ENCODE results near the gene DNAI2.

DNAI2 gene

DNA sequence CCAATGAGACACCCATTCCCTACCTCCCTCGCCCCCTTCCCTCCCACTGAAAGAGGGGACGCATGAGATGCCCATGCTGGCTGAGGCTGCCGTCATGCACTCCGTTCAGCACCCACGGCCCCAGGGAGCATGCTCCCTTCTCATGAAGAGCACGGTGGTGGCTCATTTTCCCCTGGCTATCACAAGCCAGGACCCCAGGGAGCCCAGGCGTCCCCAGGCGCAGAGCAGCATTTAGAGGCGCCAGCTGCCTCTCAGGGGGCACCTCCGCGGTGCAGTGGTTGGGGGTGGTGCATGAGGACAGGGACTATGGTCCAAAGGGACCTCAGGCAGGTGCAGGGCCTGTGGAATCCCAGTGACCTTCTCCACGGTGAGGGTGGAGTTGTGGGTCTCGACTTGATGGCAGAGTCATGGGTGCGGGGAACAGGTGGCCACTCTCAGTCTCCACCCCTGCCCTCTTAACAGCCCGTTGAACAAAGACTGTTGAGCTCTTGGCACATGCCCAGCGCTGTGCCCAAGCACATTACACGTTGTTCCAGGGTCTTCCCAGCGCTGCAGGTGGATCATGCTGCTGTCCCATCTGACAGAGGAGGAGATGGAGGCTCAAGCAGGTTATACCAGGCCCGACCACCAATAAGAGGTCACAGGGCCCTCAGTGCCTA, 65.6 kb downstream of the DNAI2 start:
- no peak for DNase-seq (ENCODE audit: low read depth)

DNA sequence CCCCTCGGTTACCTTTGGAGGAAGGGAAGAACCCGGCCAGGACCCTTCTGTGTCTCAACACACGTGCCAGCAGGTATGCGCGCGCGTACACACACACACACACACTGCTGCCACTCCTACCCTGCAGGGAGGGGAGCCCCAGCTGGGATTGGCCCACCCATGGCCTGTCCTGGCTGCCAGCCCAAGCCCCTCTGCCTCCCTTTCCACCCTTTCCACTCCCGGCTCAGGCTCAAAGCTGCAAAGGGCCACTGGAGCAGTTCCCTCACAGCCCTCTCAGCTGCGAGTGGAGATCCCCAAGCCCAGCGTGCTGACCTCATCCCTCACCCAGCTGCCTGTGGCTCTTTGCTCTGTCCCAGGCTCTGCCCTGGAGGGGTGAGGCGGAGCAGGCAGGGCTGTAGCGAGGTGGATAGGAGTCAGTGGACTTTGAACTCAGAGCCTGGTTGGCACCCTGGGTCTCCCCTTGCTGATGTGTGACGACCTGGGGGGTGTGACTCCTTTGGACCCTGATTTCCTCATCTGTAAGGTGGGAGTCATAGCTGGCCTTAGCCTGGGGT, 66.5 kb downstream of the DNAI2 start:
- DNase-seq (ENCODE audit: low read depth), result no peak

DNA sequence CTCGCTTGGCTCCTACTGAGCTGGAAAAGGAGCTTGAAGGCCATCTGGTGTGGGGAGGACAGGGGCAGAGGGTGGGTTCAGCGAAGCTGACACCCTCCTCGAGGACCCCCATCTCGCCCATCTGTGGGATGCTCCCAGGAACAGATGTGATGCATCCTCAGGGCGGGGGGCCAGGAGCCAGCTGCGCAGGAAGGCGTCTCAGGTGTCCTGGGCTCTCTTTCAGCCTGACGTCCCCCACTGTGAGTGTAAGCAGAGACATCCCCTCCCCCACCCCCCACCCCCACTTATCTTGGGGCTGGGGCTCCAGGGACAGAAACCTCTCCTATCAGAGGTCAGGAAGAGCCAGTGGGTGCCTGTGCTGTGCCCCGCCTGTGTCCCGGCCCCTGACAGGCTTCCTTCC, 68.2 kb downstream of the DNAI2 start:
- no peak for DNase-seq (ENCODE audit: low read depth)

DNA sequence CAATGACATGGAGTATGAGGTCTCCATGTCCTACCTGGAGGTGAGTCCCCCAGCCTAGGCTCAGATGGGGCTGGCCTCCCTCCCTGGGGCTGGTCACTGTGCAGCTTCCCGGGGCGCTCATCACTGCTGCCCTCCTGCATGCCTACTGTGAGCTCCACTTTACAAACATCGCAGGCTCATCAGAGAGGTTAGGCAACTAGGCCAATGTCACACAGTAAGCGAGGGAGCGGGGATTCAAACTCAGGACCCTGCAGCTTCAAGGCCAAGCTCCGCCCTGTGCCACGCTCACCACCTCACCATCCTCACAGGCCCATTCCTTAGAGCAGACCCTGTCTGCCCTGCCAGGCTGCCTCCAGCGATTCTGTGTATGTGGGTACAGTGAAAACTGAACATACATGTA, 69.1 kb downstream of the DNAI2 start:
- no peak for DNase-seq (ENCODE audit: low read depth)

DNA sequence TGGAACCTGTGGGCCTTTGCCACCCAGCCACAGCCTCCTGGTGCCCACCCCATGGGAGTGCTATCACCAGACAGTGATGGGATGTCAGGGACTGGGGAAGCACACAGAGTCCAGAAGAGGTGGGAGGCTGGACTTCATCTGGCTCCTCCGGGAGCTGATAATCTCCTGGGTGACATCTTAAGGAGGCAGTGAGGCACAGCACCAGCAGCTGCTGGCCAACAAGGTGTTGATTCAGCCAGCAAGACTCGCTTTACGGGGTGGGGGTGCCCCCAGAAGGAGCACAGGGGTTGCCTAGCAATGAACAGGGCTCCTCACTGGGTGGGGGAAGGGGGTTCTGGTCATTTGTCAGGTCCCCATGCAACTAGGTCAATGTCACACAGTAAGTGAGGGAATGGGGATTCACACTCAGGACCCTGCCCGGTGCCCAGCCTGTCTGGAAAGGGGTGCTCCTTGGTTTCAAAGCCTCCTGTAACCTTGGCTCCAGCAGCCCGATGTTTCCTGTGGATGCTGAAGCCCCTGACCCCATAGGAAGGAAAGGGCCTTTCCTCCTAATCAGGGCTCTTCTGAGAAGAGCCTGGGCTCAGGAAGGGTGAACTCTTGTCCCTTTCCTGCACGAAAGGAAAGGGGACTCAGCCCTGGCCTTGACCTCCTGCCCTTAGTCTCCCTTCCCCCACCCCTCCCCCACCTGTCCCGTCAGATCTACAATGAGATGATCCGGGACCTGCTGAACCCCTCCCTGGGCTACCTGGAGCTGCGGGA, 69.7 kb downstream of the DNAI2 start:
- DNase-seq (ENCODE audit: low read depth), result no peak

DNA sequence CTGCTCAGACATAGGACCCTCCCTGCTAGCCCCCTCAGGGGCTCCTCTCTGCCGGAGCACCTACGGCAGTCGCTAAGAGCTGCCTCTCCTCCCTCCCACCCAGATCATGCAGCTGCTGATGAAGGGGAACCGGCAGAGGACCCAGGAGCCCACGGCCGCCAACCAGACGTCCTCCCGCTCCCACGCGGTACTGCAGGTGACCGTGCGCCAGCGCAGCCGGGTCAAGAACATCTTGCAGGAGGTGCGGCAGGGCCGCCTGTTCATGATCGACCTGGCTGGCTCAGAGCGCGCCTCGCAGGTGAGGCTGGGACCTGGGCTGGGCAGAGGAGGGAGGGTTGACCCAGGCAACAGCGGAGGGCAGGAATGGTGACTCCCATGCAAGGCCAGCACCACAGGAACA, 70.6 kb downstream of the DNAI2 start:
- no peak for DNase-seq (ENCODE audit: low read depth)

DNA sequence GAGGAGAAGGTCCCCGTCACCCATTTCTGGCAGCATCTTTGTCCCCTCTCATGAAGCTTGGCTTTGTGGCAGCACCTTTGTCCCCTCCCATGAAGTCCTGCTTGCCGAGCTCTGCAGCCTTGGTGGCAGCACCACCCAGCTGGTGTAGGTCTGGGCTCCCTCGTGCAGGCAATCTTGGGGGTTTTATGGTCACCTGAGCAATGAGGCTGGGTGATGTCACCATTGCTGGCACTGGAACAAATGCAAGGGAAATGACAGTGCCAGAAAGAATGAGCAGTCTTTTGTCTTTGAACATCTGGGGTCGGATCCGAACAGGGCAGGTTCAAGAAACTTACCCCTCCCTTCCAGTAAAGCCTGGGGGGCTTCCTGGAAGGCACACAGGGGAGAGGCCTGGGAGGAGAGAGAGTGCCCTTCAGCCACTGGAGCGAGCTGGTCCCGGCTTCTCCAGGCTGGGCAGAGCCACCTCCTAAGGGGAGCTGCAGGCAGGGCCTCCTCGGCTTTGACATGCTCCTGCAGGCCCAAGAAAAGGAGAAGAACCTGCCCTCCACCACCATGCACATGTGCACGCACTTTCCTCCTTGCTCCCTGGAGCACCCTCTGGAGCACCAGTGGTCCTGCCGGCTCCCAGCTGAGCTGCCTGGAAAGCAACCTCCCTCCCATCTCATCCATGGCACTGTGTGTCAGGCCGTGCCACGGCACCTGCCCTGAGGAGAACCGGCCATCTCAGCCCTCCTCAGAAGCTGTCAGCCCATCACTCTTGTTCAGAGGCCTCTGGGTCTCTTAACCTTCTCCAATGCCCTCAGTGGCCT, 71.6 kb downstream of the DNAI2 start:
- no peak for DNase-seq (ENCODE audit: low read depth)

DNA sequence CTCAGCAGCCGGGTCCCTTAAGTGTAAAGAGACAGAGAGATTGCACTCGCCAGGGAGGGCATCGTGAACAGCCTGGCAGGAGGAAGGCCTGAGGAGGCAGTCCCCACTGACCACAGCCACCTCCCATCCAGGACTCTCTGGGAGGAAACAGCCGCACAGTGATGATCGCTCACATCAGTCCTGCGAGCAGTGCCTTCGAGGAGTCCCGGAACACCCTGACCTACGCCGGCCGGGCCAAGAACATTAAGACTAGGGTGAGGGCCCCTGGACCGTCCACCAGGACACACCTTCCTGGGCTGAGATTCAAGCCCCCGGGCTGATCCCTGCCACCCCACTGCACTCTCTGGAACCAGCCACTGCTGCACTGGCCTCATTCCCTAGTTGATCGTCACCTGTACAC, 73.6 kb downstream of the DNAI2 start:
- DNase-seq (ENCODE audit: low read depth), result no peak

DNA sequence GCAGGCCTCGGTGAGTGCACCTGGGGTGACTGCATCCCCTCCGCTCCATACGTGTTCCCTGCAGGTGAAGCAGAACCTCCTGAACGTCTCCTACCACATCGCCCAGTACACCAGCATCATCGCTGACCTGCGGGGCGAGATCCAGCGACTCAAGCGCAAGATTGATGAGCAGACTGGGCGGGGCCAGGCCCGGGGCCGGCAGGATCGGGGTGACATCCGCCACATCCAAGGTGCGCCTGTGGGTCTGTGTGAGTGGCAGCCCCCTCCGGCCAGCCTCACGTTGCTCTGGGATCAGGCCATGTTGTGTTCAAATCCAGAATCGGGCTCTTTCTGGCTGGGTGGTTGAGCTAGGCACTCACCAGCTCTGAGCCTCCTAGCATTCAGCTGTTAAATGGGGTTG, 75.1 kb downstream of the DNAI2 start:
- DNase-seq (ENCODE audit: low read depth), result no peak

DNA sequence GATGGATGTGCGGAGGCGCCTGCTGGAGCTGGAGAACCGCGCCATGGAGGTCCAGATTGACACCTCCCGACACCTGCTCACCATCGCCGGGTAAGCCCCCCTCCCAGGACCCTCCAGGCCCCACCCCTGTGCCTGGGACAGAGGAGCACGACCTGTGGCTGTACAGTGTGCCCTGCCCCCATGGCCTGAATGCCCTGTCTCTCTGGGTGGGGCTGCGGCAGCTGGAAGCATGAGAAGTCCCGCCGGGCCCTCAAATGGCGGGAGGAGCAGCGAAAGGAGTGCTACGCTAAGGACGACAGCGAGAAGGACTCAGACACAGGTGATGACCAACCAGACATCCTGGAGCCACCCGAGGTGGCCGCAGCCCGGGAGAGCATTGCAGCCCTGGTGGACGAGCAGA, 76.5 kb downstream of the DNAI2 start:
- DNase-seq (ENCODE audit: low read depth), result no peak

DNA sequence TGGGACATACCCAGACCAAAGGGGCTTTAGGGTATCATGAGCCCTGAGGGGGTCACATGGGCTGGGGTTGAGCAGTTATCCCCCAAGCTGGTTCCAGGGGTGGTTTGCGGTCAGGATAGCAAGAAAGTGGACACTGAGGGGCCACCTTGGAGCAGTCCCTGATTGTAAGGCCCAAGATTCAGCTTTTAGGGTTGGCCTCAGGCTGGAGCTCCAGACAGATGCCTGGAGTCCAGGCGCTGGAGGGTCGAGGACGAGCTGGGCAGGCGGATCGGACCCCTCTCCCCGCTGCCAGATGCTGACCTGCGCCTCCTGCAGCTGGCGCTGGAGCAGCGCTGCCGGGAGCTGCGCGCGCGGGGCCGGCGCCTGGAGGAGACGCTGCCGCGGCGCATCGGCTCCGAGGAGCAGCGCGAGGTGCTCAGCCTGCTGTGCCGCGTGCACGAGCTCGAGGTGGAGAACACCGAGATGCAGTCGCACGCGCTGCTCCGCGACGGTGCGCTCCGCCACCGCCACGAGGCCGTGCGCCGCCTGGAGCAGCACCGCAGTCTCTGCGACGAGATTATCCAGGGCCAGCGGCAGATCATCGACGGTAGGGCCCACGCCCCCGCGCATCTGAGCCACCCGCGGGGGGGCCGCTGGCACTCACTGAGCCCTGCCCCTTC, 77.6 kb downstream of the DNAI2 start:
- DNase-seq (ENCODE audit: low read depth), result no peak

DNA sequence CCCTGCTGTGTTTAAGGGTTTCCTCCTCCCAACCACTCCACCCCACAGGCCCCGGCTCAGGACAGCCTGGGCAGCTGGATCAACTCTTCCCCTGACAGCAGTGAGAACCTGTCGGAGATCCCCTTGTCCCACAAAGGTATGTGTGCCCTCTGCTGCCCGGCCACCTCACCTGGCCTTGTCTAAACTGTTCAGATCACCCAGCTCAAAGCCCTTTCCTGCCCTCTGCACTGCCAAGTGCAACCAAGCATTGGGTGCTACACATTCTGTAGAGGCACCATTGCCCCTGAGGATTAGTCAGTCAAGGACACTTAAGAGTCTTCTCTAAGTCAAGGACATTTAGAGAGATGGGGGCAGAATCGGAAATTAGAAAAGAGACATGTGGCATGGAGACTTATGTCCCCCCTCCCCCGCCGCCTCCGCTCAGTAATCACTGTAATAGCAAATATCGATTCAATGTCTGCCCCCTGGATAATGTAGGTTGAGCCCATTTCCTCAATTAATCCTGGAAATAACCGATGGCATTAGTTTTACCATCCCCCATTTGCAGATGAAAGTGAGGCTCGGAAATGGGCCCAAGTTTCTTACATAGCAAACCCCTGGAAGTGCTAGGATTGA, 79.5 kb downstream of the DNAI2 start:
- no peak for DNase-seq (ENCODE audit: low read depth)

DNA sequence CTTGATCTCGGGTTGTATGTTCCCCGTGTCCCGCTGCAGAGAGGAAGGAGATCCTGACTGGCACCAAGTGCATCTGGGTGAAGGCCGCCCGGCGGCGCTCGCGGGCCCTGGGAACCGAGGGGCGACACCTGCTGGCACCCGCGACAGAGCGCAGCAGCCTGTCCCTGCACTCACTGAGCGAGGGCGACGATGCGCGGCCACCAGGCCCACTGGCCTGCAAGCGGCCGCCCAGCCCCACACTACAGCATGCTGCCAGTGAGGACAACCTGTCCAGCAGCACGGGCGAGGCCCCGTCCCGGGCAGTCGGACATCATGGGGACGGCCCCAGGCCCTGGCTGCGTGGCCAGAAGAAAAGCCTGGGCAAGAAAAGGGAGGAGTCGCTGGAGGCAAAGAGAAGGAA, 80.1 kb downstream of the DNAI2 start:
- DNase-seq (ENCODE audit: low read depth), result peak; percentile 37

DNA sequence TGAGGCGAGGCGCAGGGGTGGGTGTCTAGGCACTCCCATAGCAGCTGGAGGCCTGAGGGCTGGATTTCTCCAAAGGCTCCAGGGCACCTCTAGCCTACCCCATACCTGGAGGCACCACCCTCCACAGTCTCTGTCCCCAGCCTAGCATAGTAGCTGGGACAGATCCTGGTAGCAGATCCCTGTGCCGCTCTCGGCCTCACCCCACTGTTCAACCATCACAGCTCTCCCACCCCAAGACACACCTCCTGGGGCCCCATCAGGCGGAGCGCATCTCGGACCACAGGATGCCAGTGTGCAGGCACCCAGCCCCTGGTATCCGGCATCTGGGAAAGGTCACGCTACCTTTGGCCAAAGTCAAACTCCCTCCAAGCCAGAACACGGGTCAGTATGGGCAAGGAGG, 80.5 kb downstream of the DNAI2 start:
- DNase-seq (ENCODE audit: low read depth), result no peak

DNA sequence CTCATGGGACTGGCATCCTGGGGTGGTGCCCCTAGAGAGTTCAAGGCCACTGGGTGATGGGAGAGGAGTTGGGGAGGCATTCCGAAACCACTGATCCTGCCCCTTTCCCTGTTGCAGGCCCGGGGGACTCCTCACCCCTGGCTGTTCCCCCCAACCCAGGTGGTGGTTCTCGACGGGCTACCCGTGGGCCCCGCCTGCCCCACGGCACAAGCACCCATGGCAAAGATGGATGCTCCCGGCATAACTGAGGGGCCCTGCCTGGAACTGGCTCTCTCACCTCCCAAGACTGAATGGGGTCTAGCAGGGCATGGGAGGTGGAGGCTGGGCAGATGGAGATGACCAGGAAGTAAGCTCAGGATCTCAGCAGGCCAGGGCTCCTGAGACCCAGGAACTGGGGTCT, 81.0 kb downstream of the DNAI2 start:
- no peak for DNase-seq (ENCODE audit: low read depth)

DNA sequence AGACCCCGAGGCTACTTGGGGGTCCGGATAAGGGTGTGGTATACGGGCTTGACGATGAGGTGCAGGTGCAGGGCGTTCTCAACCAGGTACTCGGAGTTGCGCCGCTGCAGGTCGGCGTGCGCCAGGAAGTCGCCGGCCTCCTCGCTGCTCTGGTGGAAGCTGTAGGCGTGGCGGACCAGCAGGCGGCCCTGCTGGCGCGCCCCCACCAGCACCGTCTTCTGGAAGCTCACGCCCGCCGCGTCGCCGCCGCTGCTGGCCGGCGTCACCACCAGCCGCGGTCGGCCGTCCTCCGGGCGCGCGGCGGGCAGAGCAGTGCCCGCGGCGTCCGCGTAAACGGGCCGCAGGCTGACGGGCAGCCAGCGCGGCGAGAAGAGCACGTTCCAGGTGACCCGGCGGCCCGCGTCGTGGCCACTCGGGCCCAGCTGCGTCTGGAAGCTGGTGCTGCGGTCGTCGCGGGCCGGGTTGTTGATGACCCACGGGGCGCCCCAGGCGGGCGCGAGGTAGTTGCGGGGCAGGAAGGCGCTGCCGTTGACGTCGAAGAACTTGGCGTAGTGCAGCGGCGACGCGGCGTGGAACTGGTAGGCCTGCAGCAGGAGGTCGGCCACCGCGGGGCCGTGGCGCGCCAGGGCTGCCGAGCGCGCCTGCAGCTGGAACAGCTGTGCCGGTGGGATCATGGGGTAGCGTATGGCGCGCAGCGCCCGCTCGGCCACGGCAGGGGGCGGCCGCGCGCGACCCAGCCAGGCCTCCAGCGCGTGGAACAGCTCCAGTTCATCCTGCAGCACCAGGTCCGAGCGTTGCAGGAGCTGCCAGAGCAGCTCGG, 82.8 kb downstream of the DNAI2 start:
- DNase-seq (ENCODE audit: low read depth), result no peak

DNA sequence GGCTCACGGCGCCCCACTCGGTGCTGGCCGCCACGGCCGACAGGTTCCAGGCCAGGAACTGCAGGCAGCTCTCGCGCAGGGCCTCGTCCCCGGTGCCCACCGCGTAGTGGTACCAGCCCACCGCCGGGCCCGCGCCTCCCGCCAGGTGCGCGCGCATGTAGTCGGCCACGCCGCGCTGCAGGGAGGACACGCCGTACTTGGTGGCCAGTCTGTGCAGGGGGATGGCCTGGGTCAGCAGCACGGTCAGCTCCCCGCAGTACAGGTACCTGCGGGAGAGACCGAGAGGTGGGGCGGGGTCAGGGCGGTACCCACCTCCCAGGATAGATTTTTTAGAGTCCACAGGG, 83.4 kb downstream of the DNAI2 start:
- DNase-seq (ENCODE audit: low read depth), result no peak

DNA sequence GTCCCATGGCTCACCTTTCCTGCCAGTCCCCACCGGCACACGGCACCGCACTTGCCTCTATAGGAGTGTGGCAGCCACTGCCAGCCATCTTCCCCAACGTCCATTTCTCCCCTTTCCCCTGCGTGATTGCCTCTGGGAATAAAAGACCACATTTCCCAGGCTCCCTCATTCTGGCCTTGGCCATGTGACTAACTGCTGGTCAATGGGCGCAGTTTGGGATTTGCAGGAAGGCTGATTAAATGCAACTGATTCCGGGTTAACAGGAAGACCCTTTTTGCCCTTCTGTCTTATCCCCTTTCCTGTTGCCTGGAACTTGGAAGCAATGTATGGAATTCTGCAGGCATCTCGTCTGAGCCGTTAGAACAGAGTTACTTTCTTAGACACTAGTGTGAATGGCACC, 84.7 kb downstream of the DNAI2 start:
- DNase-seq (ENCODE audit: low read depth), result no peak

DNA sequence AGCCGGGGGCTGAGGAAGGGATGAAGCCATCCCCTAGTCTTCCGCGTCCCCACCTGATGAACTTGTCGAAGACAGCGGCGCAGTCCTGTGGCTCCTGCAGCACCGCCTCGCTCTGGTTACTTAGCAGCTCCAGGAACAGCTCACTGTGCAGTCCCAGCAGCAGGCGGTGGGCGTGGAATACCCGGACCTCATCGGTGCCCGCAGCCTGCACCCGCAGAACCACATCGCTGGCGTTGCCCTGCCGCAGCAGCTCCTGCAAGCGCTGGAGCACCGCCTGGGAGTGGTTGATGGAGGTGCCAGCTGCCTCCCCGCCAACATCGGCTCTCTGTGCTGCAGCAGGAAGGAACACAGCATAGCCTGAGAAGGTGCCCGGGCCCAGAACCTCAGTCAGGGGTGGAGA, 85.9 kb downstream of the DNAI2 start:
- no peak for DNase-seq (ENCODE audit: low read depth)

DNA sequence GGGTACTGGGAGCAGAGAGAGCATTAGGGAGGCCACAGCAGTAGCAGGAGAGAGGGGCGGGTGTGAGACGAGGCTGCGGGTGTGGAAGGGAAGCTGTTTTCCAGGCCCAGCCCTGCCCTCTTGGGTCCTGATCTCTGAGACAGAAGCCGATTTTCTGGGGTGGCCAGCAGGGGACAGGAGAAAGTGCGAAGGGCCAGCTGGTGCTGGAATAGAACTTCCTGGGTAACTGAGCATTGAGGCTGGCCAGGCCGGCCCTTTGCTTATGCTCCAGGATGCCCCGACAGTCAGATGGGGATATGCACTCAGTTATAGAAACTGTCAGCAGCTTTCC, 86.8 kb downstream of the DNAI2 start:
- no peak for DNase-seq (ENCODE audit: low read depth)
